GM21529 (cell line): ENCODE data around the gene MACROD1.

Source experiments
- ATAC-seq: cut with Tn5 transposase; IDR thresholded peaks from one replicate; pipeline ENCODE4 v1.9.1; 2021; ENCODE audit not compliant: unreplicated experiment

Gene MACROD1

DNA sequence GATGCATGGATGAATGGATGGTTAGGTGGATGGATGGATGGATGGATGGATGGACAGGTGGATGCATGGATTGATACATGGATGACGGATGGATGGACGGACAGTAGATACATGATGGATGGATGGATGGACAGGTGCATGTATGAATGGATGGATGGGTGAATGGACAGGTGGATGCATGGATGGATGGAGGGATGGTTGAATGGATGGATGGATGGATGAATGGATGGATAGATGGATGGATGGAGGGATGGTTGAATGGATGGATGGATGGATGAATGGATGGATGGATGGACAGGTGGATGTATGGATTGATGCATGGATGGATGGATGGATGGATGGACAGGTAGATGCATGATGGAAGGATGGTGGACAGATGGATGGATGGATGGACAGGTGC, 51.7 kb downstream of the MACROD1 start:
- no peak for ATAC-seq

DNA sequence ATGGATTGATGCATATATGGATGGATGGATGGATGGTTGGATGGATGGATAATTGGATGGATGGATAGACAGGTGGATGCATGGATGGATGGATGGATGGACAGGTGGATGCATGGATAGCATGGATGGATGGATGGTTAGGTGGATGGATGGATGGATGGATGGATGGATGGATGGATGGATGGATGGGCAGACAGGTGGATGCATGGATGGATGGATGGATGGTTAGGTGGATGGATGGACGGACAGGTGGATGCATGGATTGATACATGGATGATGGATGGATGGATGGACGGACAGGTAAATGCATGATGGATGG, 52.5 kb downstream of the MACROD1 start:
- no peak for ATAC-seq

DNA sequence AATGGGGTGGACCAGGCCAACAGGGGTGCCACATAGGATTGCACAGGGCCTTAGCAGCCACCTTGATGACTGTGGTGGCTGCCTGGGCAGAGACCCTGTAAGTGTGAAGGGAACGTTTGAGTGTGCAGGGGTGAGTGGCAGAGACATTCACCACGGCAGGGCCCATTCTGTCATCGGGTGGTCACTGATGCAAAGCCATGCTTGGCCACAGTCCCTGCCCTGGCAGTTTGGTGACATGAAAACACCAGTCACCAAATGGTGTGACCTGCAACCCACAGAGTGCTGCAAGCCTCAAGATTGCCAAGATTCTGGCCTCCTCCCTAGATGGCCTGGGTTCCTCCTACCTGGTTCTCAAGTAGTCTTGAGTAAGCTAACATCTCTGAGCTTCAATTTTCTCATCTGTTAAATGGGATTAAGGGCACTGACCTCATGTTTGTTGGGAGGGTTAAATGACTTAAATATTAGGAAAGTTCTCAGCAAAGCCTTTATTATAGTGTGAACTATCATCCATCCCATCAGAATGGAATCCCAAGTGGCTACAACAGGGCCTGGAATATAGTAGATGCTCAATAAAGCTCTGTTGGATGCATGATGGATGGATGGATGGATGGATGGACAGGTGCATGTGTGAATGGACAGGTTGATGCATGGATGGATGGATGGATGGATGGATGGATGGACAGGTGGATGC, 53.0 kb downstream of the MACROD1 start:
- no peak for ATAC-seq

DNA sequence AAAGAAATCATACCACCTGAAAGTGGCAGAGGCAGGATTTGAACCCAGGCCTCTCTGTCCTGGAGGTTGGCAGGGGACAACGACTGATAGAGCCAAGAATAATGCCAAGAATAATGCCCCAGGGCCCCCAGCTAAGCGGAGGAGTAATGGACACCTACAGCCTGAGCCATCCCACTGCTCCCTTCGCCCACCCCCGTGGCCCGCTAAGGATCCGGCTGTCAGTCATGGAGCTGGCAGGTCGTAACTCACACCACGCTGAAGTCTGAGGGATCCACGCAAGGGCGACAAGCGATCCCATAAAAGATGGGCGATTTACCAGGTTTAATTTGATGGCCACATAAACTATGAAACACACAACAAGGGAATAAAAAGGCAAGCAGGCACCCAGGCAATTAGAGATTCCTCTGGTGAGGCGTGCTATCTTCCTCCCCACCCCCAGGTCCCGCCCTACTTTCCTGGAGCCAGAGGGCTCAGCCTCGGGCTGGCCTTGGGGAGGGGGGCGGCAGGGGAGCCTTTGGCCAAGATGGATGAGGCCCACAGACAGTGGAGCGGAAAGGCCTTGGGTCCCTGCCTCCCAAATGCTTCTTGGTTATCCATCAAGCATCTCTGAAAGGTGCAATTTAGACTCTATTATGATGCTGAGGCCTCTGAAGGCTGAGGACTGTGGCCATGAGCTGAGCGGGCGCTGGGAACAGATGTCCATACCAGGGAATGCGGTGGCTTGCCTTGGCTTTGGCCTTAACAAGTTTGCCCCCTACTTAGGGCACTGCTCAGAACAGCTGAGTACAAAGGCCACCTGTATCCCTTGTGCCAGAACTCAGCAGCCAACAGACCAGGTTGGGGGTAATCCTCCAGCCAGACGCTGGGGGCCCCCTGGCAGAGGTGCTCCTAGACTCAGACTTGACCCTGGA, 55.2 kb downstream of the MACROD1 start:
- ATAC-seq = no peak

DNA sequence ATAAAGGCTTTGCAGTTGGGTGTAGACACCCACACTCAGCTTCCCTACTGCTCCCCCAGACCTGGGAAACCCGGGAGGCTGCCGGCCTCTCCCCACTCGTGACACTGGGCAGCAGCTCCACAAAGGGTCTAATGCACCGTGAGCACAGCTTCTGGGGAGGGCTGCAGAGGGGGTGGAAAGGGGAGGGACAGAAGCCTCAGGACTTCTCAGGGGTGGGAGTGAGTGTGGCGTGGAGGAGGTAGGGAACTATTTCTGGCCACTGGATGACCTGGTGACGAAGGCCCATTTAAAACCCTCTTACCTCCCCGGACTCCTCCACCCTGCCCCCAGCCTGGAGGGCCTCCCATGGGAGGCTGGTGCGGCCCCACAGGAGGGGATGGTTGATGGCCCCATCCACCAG, 56.6 kb downstream of the MACROD1 start:
- ATAC-seq = no peak

DNA sequence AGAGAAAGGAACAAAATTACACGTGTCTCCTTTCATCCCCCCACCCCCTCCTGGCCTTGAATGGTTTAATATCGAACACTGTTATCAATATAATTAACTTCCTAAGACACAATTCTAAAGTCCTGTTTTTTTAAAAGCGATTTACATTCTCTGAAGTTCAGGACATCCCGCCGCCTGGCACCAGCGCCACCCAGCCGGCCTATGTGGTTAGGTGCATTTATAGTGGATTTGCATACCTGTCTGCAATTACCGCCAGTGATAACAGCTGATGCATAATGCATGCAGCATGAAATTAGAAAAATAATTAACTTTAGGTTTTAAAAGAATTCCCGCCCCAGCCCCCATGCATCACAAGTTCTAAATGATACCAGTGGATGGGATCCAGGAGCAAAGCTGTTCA, 58.6 kb downstream of the MACROD1 start:
- no peak for ATAC-seq

DNA sequence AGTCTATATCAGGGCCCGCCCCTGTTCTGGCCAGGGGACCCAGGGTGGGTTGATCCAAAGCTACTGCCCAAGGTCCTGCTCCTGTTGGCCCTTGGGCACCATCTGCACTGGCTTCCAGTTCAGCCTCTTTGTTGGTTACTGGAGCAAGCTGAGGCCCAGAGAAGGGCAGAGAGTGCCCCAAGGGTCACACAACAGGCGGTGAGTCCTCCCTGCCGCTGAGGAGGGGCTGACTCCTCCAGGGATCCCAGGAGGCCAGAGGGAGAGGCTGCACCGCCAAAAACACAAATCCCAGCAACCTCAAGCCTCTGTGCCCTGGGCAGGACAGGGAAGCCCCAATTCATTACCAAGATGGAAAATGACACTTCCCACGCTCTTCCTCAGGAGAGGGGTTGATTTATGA, 61.3 kb downstream of the MACROD1 start:
- no peak for ATAC-seq

DNA sequence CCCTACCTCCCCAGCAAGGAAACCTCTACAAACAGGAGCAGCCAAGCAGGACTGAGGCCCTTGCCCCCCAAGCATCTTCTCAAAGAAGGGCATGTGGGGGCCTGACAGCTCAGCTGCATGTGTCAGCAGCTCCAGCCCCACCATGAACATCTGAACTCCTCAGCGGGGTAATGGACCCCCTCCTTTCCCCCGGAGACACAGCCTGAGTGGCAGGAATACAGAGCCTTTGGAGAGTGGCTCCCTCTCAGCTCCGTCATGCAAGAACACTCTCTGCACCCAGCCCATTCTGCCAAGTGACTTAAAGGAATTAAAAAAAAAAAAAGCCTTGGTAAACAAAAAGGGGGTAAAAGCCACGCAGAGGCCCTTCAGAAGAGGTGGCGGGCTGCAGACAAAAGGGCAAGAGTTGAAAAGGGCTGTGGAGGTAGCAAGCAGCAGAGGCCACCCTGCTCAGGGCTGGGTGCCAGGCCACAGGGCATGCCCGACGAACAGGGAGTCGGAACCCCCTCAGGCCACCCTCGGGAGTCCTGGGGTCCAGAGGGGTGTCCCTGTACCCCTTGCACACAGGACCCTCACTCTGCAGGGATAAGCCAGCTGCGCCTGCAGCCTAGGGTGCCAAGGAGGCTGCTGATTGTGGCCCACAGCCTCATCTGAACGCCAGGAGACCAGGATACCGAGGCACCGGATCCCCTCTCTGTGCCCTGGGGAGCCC, 62.5 kb downstream of the MACROD1 start:
- ATAC-seq = no peak

DNA sequence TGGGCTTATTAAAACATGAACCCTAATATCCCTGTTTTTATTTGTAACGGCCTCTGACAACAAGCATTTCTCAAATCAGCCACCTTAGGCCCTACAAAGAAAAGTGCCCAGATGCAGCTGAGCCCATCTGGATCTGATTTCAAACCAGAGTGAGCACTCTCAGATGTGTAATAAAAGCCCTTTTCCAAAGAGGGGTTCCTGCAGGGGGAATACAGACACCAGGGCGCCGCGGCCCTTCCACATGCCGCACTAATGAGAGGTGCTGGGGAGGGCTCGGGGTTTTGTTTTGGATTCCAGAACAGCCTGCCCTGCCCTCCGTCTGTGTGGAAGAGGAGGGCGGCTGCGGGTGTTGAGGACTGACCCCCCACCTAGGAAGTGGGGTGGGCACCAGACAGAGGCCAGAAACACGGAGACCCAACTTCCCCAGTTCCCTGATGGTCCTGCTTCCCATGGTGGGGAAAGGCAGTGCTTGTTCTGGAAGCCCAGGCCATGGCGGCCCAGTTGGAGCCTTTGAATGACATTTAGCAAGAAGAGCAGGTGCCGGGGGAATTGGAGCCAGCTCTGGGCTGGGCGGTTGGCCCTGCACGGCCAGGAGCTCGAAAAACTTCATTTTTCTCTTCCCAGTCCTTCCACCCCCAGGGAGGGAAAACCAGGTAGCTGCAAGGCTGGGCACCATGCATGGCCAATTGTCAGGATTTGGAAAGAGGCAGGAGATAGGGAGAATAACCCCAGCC, 63.7 kb downstream of the MACROD1 start:
- no peak for ATAC-seq

DNA sequence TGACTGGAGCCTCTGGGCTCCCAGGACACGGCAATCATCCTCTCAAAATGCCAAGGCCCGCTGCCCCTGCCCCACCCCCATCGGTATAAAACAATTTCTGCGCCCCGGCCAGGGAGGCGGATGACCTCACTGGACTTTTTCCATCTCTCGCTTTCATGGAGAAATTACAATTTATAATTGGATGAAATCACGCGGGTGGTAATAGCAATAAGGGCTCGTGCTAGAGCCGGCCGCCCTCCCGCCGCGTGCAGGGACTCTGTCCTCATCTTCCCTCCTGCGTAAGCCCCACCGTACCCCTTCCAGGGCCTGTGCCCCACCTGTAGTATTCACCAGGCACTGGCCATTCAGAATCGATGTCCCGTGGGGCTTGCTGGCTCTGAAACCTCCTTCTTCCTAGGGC, 64.5 kb downstream of the MACROD1 start:
- no peak for ATAC-seq

DNA sequence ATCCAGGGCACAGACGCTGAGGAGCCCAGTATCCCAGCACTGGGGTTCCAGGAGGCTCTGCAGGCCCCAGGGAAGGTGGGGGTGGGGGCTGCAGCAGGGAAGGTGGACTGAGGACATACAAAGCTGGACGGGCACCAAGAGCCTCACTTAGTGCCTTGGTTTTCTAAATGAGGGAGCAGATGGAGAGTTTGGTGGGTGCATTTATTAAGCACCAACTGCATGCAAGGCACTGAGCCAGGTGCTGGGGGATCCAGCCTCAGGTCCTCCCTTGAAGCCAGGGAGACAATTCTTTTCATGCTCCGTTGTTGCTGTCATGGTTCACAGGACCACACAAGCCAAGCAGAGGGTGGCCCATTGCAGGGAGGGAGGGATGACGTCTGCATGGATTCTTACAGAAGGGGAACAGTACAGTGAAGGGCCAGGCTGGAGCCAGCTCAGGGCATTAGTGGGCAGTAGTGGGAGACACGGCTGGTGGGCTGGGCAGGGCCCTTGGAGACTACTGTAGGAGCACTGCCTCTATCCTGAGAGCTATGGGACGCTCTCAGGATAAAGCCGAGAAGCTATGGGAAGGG, 65.0 kb downstream of the MACROD1 start:
- no peak for ATAC-seq

DNA sequence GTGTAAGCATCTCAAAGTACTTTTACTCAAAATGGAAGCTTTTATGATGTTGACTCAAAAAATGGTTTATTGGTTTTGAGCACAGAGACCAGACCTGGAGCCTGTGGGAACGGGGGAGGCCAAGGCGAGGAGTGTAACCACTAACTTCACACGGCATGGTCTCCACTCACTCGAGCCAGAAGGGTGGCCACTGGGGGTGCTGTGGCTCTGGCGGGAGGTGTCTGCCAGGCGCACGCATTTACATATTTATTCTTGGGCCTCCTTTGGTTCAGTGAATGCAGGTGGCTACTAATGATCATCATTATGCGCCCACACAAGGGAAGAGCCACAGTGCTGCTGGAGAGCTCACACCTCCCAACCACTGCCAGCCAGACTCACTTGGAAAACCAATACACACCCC, 65.6 kb downstream of the MACROD1 start:
- ATAC-seq = no peak

DNA sequence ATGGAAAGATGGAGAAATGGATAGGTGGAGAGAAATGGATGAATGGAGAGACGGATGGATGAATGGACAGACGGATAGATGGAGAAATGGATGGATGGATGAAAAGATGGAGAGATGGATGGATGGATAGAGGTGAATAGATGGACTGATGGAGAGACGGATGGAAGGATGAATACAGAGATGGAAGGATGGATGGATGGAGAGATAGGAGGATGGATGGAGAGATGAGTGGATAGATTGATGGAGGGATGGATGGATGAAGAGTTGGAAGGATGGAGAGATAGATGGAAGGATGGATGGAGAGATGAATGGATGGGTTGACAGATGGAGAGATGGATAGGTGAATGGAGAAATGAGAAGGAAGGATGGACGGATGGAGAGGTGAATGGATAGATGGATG, 66.5 kb downstream of the MACROD1 start:
- no peak for ATAC-seq

DNA sequence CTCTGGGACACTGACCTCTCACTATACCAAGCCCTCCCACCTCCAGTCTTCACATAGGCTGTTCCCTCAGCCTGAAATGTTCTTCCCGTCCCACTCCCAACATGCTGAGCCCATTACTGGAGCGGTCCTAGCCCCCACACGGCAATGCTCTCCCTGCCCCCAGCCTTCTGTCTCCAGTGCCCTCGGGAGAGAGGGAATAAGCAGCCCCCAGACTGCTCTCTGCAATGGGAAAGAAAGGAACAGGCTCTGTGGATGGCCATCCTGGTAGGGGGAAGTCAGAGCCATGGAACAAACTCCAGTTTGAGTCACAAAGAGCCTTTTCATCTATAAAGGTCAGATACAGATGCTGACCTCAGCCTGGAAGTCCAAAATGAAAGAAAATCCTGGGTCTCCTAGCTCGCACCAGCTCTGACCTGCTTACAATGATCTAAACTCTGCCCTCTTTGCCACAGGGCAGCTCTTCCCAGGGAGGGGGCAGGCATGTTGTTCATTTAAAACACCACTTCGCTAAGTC, 67.5 kb downstream of the MACROD1 start:
- no peak for ATAC-seq

DNA sequence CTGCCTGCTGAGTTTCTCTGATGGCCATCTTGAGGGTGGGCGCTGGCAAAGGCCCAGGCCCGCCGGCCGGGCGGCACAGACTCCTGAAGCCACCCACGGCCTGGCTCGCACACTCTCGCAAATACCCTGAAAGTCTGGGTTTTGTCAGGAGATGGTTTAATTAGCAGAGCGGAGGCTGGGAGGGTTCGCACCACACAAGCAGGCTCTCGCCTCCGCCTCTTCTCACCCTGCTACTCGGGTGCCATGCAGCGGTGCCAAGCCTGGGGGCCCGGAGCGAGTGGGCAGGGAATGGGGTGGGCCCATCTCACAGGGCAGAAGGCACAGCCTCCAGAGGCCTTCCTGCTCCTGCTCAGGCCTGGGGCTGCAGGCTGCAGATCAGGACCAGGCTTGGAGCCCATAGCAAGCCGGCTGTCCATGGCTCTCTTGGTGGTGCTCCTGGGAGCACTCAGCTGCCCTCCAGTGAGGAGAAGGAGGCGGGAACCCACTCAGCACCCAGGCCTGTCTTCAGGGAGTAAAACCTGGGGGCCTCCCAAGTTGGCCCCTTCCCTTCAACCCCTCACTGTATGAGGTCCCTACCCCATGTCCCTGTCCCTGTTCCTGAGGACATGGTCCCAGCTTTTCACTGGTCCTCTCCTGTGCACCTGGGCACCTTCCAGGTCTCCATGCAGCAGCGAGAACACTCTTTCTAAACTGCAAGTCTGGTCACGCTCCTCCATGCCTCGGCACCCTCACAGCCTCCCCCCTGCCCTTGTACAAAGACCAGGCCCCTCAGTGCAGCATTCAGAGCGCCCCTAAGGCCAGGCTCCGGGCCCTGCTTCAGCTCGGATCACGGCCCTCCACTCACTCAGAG, 68.2 kb downstream of the MACROD1 start:
- no peak for ATAC-seq

DNA sequence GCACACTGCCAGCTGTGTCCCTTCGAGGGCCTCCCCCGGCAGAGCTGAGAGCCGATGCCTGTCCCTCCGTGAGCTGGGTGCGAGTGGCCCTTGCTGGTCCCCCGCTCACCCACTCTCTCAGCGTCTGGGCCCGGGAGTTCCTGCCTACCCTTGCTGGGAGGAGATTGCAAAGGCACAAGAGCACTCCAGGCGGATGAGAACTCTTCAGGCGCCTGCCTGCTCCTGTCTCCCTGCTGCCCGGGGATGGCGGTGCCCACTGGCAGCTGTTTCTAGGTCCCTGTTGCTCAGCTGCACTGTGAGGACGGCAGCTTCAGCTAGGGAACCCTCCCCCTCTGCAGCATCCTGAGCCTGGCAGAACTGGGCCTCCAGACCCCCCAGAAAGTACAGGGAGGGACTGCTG, 69.1 kb downstream of the MACROD1 start:
- ATAC-seq = no peak

DNA sequence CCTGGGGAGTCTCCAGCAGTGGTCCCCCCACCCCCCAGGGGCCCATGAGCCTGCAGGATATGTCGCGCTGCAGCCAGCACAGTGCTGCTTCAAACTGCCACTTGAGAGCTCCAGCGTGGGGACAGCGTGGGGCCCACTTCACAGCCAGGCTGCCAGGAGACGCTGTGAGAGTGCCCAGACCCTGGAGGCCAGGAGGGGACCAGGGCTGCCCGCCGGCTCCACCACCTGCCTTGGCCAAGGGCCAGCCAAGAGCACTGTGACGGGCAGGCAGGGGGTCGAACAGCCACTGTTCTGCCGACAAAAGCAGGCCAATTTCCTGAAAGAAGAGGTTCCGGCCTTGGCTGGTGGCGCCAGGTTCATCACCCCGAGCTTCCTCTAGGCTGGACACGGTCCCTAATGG, 70.0 kb downstream of the MACROD1 start:
- no peak for ATAC-seq

DNA sequence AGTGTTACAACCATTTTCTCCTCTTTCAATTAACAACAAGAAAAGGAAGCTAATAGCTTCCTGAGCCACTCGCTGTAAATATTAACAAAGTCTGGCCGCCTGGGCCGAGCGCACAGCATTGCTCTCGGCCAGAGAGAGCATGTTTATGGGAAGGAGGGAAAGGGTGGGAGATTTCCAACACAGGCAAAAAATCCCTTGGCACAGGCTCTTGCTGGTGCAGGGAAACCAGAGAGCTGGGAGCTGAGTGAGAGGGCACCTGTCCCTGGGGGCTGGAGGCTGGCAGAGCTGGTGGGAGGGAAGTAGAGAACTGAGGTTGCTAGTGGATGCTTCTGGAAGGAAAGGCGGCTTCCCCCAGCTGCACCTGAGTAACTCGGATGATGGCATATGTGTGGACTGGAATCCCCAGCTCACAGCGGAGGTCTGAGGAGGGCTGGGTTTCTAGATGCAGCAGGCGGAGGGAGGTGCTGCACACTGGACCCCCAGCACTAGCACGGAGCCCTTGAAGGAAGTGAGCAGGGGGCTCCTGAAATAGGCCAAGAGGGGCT, 70.6 kb downstream of the MACROD1 start:
- no peak for ATAC-seq

DNA sequence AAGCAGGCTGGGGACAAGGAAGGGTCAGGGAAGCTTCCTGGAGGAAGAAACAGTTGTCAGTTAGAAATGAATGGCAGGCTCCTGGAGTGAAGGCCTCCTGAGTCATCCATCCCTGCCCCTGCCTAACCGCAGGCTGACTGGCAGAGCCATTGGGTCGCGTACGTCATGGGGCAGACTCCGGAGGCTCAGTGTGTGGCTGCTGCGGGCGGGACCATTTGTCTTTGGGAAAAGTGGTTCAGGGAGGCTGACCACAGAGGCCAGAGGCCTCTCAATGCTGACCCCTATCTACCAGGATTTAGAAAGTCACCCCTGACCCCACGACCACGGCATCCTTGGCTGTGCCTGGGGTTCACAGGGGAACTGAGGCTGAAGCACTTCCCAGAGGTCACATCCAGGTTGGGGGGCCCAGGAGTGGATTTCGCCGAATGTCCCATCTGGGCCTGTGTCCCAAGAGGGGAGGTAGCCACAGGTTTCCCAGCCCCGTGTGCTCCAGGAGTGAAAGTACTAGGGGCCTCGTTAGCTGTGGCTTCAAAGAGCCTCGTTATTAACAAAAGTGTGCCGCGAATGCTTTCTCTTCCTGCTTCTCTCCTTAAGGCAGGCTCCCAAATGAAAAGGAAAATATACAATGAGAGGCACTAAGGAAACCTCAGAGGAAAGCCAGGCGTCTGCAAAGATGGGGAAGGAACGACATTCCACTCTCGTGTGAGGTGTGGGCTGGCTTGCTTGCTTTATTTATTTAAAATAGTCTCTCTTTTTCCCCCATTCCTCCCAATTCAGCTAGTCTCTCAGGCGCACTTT, 71.3 kb downstream of the MACROD1 start:
- ATAC-seq = no peak
